GM23338 (cell line): ENCODE data around the gene MARK2. TPM values are rescaled to one million over a fixed set of nuclear protein-coding genes. Genes with fewer than 3 reads are reported as not detected.

ENCODE experiments used
- ATAC-seq: fragments of 200-7000 bp; cut with Tn5 transposase; 3 replicates; pipeline ENCODE4 v1.9.1; 2020
- DNase-seq: peaks from one replicate; pipeline ENCODE4 v3.0.0-alpha.2; 2015; ENCODE audit warnings: low spot score
- H2AFZ ChIP-seq: fragments of 200-600 bp; sonication (generic); 2 replicates; pipeline ENCODE4 v1.8.0; 2016; ENCODE audit warnings: antibody characterized with exemption, mild to moderate bottlenecking, moderate library complexity
- H3F3A ChIP-seq: fragments of 200-600 bp; sonication (generic); replicated peaks from 2 replicates; pipeline ENCODE4 v1.8.0; 2017; ENCODE audit warnings: antibody characterized with exemption, mixed run types, low read depth
- H3K27ac ChIP-seq: fragments of 200-600 bp; sonication (generic); 2 replicates; pipeline ENCODE4 v1.6.1; 2016; ENCODE audit warnings: low read depth
- H3K27me3 ChIP-seq: fragments of 200-600 bp; sonication (generic); 2 replicates; pipeline ENCODE4 v1.8.0; 2016; ENCODE audit warnings: mild to moderate bottlenecking, mixed run types, moderate library complexity; ENCODE audit not compliant: insufficient read depth
- H3K36me3 ChIP-seq: fragments of 200-600 bp; sonication (generic); 2 replicates; pipeline ENCODE4 v1.8.0; 2016; ENCODE audit warnings: mild to moderate bottlenecking; ENCODE audit not compliant: insufficient read depth
- H3K4me1 ChIP-seq: fragments of 200-600 bp; sonication (generic); 2 replicates; pipeline ENCODE4 v1.8.0; 2016; ENCODE audit warnings: mild to moderate bottlenecking, moderate library complexity; ENCODE audit not compliant: insufficient read depth
- H3K4me2 ChIP-seq: fragments of 200-600 bp; sonication (generic); 2 replicates; pipeline ENCODE4 v1.7.1; 2017; ENCODE audit warnings: mixed run types
- H3K4me3 ChIP-seq: fragments of 200-600 bp; sonication (generic); 2 replicates; pipeline ENCODE4 v1.6.1; 2016; ENCODE audit warnings: mixed run types
- H3K79me2 ChIP-seq: fragments of 200-600 bp; sonication (generic); replicated peaks from 2 replicates; pipeline ENCODE4 v1.8.0; 2017; ENCODE audit warnings: mild to moderate bottlenecking; ENCODE audit not compliant: insufficient read depth
- H3K9me2 ChIP-seq: fragments of 200-600 bp; sonication (generic); 2 replicates; pipeline ENCODE4 v1.8.0; 2017; ENCODE audit not compliant: insufficient read depth
- H4K20me1 ChIP-seq: fragments of 200-600 bp; sonication (generic); replicated peaks from 2 replicates; pipeline ENCODE4 v1.8.0; 2017; ENCODE audit warnings: mild to moderate bottlenecking; ENCODE audit not compliant: insufficient read depth
- H3K27ac Mint-ChIP-seq: 2 replicates; pipeline ENCODE4 v1.8.0; 2020; ENCODE audit warnings: inconsistent platforms, mild to moderate bottlenecking, moderate library complexity, mixed read lengths
- H3K27me3 Mint-ChIP-seq: 3 replicates; pipeline ENCODE4 v1.8.0; 2022; ENCODE audit warnings: low read depth, mild to moderate bottlenecking, moderate library complexity, mixed read lengths, inconsistent platforms; ENCODE audit not compliant: insufficient read depth, poor library complexity
- H3K36me3 Mint-ChIP-seq: 3 replicates; pipeline ENCODE4 v1.8.0; 2021; ENCODE audit warnings: low read depth, mild to moderate bottlenecking, inconsistent platforms, moderate library complexity, mixed read lengths
- H3K4me1 Mint-ChIP-seq: 3 replicates; pipeline ENCODE4 v1.8.0; 2020; ENCODE audit warnings: mild to moderate bottlenecking, inconsistent platforms, mixed read lengths
- H3K4me3 Mint-ChIP-seq: 3 replicates; pipeline ENCODE4 v1.8.0; 2021; ENCODE audit warnings: moderate library complexity, mild to moderate bottlenecking, inconsistent platforms, mixed read lengths
- H3K9me3 Mint-ChIP-seq: 3 replicates; pipeline ENCODE4 v1.8.0; 2020; ENCODE audit warnings: moderate library complexity, mild to moderate bottlenecking, inconsistent platforms, mixed read lengths
- CREB1 ChIP-seq: fragments of 250-450 bp; sonication (Bioruptor Pico); IDR thresholded peaks from 2 replicates; pipeline ENCODE4 v1.5.0; 2020; ENCODE audit warnings: low read depth, mild to moderate bottlenecking, moderate library complexity
- CTCF ChIP-seq, 2 experiments: fragments of 200-600 bp in 1 of 2; sonication (generic) in 1 of 2; conservative IDR thresholded peaks; 2 replicates each; pipeline versions ENCODE4 v1.5.1 to v1.6.1; 2016 to 2017; ENCODE audit warnings: antibody characterized with exemption in 2 of 2, low read depth in 2 of 2, mild to moderate bottlenecking in 2 of 2, moderate library complexity in 1 of 2
- ETS1 ChIP-seq: IDR thresholded peaks from 2 replicates; pipeline ENCODE4 v1.6.1; 2016; ENCODE audit warnings: antibody characterized with exemption
- EZH2phosphoT487 ChIP-seq: fragments of 200-600 bp; sonication (generic); IDR thresholded peaks from one replicate; pipeline ENCODE4 v1.8.1; 2018; ENCODE audit warnings: antibody characterized with exemption; ENCODE audit not compliant: unreplicated experiment
- JUNB ChIP-seq: IDR thresholded peaks from one replicate; pipeline ENCODE4 v1.6.1; 2016; ENCODE audit warnings: antibody characterized with exemption; ENCODE audit not compliant: unreplicated experiment
- NANOG ChIP-seq: IDR thresholded peaks from 2 replicates; pipeline ENCODE4 v1.6.1; 2016; ENCODE audit warnings: antibody characterized with exemption, borderline replicate concordance
- POLR2AphosphoS5 ChIP-seq: IDR thresholded peaks from 2 replicates; pipeline ENCODE4 v1.6.1; 2016; ENCODE audit warnings: antibody characterized with exemption, low read depth
- REST ChIP-seq: IDR thresholded peaks from one replicate; pipeline ENCODE4 v1.6.1; 2018; ENCODE audit warnings: antibody characterized with exemption; ENCODE audit not compliant: unreplicated experiment
- ZNF114 ChIP-seq: fragments of 250-450 bp; sonication (Bioruptor Pico); IDR thresholded peaks from 2 replicates; pipeline ENCODE4 v1.5.0; 2020; ENCODE audit warnings: mild to moderate bottlenecking, moderate library complexity
- polyA plus RNA-seq: library from polyadenylated mRNA; unstranded; fragments of >200 nt; fragmentation: Nextera tagmentation; extraction: Ambion mirVana; gene quantifications from 2 replicates; pipeline ENCODE4 v1.2.1, GENCODE V29; 2016
- total RNA-seq: library from RNA; depleted of rRNA; stranded (reverse); fragments of >200 nt; shearing (Covaris generic); gene quantifications from 2 replicates; pipeline ENCODE4 v1.2.3, GENCODE V29; 2014

MARK2 gene
- total and polyA plus RNA-seq, 2 experiments from 2014 or later = 18.7 to 42.6 TPM

GRCh38 chr11:63913866-63914830 lies 75.2 kb downstream of the MARK2 start:
- no peak overlapping the region for H3K4me3 ChIP-seq
- no peaks in the 10 kb centered on the region for H3K9me2 ChIP-seq
- H3K27ac ChIP-seq = 0 out of 2 replicates have a peak overlapping the region, but pooled peaks have one; percentile 26
- Mint-ChIP-seq H3K36me3 (peaks cover 33% of the 10 kb centered on the region), H3K4me3 (peak overlapping the region; percentile 44; the same call in 2 of the 3 replicates), H3K9me3 (no peaks in the 10 kb centered on the region; the same call in 2 of the 3 replicates), H3K4me1 (peaks cover 38% of the 10 kb centered on the region), H3K27me3 (peaks cover 29% of the 10 kb centered on the region), H3K27ac (no peak overlapping the region)
- ATAC-seq (no peak), DNase-seq (no peak)
- TF ChIP-seq POLR2AphosphoS5 = no peak
- no peak for TF ChIP-seq ZNF114
- TF ChIP-seq NANOG = no peak
- TF ChIP-seq EZH2phosphoT487 = no peak
- TF ChIP-seq JUNB = no peak
- TF ChIP-seq REST = no peak
- TF ChIP-seq ETS1 = no peak
- TF ChIP-seq CREB1 (CRISPR knock-in tag) = no peak
- TF ChIP-seq CTCF (conservative IDR thresholded peaks at IDR 0.05; ENCODE audit: low read depth in 2 of 2) = no peak
- H3K36me3 ChIP-seq = peaks cover 8% of the 10 kb centered on the region; the same call in 1 of the 2 replicates
- H3K79me2 ChIP-seq = peaks cover 16% of the 10 kb centered on the region
- peaks cover 7% of the 10 kb centered on the region; the same call in 1 of the 2 replicates for H4K20me1 ChIP-seq
- no peak overlapping the region for H3K4me2 ChIP-seq
- H3K27me3 ChIP-seq = no peaks in the 10 kb centered on the region
- peaks cover 35% of the 10 kb centered on the region for H3F3A ChIP-seq
- H3K4me1 ChIP-seq = peaks cover 35% of the 10 kb centered on the region
- H2AFZ ChIP-seq = no peak overlapping the region
